GM18499 (cell line): ENCODE results near the gene C17orf113.

Experiments
- ATAC-seq: cut with Tn5 transposase; IDR thresholded peaks from one replicate; pipeline ENCODE4 v1.9.1; 2021; ENCODE audit warnings: moderate number of reproducible peaks; ENCODE audit not compliant: insufficient read depth, unreplicated experiment

The C17orf113 gene

DNA sequence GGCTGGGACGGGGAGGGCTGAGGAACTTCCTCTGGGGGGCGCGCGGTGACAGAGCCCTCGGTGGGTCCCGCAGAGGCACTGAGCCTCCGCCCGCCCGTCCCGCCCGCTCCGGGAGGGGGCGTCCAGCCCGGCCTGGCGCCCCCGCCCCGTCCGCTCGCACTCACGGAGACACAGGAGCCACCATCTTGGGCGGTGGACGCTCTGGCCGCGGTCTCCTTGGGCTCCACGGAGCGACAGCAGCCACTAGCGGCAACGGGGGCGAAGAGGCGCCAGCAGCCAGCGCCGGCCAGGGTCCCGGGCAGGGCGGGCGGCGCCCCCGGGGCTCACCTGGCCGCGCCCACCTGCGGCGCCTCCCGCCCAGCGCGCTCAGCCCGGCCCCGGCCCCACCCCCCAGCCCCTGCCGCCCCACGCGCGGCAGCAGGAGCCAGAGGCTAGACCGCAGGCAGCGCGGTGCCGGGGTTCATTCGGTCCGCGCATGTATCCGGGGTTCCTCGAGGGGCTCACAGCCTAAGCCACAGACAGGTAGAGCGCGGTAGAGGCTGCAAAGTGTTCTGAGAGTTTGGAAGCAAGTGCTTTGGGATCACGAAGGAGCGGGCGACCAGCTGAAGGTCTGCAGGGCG is at the start of gene C17orf113:
Gene C17orf113, minus strand, starts transcription at position 209 of the 620 bp plus-strand sequence. CDS start 7,225 bp downstream, outside the sequence.
- no peak for ATAC-seq

DNA sequence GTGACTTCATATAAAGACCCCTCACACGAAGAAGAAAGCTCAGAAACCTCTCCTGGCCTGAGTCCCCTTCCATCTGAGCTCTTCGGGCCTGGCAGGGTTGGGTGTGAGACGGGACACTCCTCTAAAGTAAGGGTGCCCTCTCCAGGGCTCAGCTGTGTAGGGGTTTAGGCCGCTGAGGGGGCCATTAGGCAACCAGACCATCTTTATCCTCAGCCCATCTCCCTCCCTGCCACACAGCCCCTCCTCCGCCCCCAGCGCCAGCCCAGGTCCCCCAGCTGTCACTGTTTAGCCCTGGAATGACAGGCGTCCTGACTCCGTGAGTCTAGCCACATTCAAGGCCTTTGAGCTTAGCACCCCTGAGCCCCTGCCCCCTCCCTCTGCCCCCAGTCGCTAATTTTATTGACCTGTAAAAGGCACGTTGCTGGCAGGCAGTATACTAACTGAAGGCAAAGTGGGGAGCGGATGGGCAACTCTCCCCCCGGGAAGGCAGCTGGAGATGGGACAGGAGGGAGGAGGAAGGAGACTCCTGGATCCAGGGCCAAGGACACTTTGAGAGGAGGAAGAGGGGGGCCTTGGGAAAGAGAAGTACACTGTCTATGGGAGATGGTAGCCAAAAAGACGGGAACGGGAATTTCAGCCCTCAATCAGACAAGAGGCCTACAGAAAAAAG is 48.5 kb upstream of the C17orf113 start:
- ATAC-seq, result no peak

DNA sequence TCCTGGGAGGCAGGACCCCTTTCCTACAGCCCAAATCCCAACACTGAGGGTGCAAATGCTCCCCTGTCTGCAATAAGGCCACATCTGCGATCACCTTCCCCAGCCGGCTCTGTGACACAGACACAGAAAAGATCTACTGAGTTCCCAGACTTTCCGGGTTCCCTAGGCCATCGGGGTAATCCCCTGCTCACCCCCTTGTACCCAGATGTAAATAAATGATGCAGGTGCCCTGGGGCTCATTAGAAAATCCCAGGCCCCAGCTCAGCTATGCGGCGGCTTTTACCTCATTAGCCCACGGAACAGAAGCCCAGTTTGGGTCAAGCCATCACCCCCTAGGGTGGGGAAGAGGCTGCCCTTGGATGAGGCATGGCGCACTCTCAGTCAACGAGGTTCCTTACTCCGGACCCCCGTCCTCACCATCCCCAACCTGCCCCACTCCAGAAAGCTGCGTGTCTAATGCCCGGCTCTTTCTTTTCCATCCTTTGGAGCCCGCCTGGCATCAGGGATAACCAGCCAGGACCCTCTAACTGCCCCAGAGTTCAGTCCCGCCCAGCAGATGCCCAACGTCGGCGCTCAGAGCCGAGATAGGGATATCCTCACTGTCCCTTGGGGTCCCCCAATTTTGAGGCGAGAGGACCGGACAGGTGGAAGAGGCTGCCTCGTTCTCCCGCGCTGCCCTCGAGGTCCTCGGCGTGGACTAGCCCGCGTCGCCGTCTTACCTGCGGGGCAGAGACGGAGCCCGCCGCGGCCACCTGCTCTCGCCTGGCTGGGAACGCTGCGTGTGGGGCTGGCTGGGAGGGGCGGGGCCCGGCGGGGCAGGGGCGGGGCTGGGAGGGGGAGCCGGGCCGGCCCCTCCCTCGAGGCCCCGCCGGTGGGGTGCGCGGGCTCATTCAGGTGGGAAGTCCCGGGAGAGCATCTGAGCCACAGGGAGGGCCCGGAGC is 47.6 kb upstream of the C17orf113 start, which contains the start of gene ZNF385C:
Gene ZNF385C, minus strand, starts transcription at position 783 of the 941 bp plus-strand sequence. CDS start 35,417 bp downstream, outside the sequence.
- no peak for ATAC-seq

DNA sequence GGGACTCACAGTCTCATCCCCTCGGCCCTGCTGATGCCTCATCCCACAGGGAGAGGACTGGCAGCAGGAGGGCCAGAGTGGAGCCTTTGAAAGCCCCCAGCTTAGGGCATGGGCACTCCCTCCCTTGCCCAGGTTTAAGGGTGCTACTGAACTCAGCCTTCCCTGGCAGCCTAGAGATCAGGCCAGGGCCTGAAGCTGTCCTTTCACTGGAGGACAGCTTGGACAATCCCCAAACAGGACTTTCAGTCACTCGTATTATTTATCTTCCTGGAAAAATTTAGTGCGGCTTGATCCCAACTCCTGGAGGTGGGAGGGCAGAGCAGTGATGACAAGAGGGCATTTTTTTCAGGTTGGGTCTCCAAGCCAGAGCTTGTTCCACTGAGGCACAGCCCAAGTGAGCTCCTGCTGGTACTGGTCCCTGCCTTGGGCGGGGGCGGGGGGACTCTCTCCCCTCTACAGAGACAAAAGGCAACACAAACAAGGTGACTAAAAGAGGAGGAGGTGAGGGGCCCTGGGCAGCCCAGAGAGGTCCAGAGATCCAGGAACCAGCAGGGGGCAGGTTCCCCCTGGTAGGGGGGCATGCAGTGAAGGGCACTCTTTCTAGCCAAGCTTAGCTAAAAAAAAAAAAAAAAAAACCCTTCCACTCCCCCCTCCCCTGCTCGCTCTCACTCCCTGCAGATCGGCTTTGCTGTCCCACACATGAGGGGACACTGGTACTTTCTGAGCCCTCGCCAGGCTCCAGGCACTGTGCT is 46.1 kb upstream of the C17orf113 start:
- ATAC-seq, result no peak

DNA sequence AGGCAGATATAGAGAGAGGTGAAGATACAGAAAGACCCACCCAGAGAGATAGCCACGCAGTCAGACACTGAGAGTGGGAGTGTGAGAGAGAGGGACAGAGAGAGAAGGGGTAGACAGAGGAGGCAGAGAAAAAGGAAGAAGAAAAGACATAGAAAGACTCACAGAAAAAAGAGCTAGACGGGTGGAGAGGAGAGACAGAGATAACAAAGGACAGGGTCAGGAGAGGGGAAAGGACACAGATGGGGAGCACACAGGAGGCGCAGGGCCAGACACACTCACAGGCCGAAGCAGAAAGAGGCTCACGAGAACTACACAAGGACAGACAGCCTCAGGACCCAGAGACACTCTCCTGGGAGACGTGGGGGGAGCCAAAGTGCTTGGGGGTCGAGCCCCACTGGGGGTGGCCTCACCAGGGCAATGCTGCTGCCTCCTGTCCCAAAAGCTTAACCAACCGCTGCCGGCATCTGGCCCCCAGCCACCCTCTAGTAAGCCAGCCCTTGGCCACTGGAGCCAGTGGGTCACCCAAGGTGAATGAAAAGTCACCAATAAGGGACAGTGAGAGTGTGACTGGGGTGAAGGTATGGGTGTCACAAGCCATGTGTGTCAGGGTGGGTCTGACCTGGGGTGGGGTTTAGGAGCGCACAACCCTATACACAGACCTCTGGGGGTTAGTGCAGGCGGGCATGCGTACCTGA is 44.1 kb upstream of the C17orf113 start:
- ATAC-seq, result no peak

DNA sequence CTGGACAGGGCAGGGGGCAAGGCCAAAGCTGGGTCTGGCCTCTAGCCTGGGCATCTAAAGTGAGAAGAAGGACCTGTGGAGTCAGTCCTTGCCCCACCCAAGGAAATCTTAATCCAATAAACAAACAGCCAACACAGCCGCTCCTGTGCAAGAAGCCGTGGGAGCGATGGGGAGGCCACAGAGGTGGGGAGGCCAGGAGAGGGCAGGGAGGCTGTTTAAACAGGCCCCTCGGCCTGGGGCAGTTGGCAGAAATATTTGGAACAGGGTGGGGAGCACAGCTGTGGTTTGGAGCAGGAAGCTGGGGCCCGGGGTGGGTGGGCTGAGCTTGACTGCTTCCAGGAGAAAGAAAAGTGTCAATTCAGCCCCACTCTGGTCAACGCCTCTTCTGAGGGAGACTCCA is 42.5 kb upstream of the C17orf113 start:
- ATAC-seq, result no peak

DNA sequence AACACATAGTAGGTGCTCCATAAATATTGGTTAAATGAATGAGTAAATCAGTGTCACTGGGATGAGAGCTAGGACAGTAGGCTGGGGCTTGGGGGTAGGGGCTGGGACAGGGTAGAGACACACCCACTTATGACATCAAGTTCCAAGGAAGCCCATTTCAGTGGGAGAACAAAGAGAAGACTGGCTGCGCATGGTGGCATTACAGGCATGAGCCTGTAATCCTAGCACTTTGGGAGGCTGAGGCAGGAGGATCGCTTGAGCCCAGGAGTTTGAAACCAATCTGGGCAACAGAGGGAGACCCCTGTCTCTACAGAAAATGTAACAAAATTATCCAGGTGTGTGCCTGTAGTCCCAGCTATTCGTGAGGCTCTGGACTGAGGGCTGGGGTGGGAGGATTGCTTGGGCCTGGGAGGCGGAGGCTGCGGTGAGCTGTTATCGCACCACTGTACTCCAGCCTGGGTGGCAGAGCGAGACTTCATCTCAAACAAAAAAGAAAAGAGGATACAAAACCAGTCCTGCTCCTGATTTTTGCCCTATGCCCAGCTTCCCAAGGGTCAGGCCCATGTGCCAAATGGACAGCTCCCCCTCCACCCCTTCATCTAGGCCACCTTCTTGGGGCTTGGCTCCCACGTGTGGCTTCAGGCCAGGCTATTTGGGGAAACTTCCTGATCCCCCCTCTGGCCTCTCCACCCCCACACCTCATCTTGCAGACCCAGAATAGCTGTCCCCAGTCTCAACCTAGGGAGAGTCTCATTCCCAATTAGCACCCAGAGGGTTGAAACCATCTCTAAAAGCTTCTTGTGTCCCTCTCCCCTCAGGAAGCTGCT is 40.8 kb upstream of the C17orf113 start:
- no peak for ATAC-seq

DNA sequence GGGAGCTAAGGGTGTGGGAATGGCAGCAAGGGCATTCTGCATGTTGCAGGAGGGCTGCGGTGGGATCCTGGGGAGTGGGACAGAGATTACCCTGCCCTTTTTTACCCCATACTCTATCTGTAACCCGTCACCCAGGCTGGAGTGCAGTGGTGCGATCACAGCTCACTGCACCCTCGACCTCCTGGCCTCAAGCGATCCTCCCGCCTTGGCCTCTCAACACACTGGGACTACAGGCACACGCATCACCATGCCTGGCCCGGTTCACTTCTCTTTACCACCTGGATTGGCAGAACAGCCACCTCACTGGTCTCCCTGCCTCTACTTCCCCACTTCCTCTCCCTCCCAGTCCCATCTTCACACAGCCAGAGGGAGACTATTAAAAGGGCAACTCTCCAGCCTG is 38.3 kb upstream of the C17orf113 start:
- no peak for ATAC-seq

DNA sequence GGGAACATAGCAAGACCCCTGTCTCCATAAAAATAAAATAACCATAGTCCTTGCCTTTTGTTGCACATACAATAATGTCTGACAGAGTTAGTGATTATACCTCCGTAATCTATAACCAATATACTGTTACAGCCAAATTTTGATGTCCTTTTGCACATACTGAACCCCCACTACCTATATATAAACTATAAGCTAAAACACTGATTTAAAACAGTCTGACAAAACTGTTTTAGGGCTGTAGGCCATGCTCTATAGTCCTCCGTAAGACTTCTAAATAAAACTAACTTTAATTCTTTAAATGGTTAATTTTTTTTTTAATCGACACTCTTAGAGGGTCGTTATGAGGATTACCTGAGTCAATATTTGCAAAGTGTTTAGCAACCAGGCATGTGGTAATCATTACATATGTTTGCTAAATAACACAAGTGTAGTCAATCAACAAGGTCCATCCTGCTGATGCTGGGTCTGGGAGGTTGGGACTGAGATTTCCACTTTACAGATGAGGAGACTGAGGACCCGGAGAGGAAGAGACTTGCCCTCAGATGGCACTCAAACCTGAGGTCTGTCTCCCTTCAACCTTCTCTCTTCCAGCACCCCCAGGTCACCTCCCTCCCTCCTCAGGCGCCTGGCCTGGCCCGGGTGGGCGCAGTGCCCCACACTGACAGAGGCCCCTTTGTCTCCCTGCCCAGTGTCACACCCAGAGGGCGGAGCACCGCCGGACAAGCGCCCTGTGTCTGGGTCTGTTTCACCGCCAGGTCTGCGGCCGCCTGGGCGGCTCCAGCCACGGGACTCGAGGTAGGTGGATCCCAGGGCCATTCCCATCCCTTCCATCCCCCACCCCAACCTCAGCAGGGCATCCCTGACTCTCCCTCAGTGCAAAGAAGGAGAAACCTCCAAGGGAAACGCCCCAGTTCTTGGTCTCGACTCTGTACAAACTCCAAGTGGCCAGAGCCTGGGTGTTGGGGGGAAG is 37.6 kb upstream of the C17orf113 start:
- ATAC-seq, result no peak

DNA sequence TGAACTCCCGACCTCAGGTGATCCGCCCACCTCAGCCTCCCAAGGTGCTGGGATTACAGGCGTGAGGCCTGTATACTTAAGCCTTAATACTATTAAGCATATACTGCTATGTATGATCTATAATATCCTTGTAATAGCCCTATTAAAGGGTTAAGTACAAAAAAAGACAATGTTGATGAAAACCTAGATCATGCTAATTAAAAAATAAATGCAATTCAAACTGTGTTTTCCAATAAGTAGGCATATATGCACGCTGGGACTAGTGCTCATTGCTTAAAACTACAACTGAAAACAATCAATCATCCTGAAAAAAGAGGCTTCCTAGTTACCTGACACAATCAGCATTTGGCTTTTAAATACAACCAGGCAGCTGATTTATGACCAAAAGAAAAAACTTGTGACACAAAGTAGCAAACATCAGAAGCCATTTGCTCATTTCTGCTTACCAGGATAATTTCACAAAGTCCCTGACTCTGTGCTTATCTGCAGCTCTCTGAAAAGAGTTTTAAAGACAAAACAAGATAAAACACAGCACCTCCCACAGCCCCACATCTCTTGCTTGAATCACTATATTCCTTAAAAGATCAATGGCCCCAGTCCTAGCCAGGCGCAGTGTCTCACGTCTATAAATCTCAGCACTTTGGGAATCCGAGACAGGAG is 36.8 kb upstream of the C17orf113 start:
- no peak for ATAC-seq

DNA sequence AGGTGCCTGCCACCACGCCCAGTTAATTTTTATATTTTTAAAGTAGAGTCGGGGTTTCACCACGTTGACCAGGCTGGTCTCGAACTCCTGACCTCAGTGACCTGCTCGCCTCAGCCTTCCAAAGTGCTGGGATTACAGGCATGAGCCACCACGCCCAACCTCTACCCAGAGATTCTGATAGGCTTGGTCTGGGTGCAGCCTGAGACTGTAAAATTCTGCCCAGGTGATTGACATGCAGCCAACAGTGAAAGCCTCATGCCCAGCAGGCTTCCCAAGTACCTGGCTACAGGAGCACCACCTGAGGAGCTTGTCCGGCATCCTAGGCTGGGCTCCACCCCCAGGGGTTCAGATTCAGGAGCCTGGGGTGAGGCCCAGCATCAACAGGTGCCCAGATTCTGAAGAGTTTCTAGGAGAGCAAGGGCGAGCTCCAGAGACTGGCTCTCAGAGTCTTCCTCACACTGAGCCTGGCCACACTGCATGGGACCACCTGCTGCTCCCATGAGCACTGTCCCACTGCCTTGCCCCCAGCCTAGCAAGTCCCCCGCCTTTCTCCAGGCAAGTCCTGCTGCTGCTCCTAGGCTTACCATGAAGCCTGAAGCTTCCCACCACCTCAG is 31.2 kb upstream of the C17orf113 start:
- ATAC-seq, result no peak

DNA sequence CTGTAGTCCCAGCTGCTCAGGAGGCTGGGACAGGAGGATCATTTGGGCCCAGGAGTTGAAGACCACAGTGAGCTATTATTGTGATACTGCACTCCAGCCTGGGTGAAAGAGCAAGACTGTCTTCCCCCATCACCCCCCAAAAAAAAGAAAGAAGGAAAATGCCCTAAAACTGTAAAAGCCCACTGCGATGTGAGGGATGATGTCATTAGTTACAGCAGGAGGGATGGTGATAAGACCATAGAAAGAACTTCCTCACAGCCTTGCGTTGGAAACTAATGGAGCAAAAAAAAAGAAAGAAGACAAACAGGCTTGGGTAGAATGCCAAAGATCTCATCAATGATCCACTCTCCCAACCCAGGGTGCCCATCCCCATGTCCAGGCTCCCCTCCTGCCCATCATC is 29.1 kb upstream of the C17orf113 start:
- no peak for ATAC-seq

DNA sequence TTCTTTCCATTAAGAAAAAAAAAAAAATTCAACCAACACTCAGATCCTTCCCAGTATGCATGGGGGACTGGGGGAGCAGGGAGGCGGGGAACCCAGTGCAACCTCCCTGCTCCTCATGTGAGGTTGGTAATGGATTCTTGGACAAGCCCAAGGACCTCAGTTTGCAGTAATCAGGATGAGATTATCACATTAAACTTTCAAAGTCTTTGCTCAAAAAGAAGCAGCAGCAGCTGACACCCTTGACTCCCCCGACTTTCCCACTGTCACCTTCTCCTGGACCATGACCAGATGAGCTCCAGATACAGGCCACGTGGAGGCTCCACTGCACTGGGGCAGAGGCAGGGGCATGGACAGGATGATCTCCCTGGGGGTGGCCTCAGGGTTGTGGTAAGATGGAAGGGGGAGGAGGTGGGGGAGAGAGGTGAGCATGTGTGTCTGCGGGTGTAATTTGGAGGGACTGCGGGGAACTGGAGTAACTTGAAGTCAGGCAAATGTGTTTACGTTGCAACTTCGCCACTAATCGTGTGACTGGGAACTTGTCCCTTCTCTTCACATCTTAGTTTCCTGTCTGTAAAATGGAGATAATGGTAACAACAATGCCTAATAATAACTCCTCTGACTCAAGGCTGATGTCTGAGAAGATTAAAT is 28.1 kb upstream of the C17orf113 start:
- no peak for ATAC-seq

DNA sequence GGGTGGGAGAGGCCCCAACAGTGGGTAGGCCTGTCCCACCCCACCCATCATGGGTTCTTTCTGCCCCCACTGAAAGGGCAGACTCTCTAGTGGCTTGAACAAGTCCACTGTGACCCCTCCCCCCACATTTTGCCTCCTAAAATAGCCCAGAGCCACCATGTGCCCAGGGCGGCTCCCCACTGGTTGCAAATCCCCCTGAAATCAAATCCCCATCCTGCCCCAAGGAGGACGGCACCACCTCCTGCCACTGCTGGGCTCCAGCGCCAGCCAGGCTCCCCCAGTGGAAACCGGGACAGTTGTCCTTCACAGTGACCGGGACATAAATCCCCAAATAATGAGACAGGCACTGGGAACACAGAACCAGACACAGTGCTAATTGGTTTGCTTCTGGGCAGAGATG is 27.4 kb upstream of the C17orf113 start:
- ATAC-seq, result no peak

DNA sequence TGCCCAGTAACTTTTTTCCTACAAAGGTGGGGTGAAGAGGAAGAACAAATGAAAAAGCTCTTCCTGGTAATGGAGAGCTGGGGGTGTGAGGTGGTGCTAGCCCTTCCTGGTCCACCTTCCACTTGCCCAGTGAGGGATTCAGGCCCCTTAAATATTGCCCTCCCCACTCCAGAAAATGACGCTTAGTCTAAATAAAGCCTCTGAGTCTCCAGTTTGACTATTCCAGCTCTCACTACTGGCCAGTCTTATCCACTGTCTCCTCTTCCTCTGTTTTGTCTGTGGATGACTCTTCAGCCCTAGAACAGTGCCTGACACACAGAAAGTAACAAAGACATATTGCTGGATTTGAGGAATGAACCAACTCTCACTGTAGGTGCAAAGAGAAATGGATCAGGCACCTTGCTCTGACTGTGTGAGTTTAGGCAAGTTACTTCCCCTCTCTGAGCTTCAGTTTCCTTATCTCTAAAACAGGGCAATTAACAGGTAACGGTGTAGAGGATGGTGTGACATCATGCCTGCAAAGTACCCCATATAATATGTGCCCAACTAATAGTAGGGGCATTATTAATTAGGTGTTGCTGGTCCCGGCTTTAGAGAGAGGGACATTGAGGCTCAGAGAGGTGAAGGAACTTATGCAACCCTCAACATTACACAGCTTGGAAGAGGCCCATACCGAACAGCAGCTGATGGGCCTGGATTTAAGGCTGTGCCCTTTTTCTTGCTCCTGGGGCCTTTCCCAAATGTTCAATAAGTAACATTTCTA is 26.6 kb upstream of the C17orf113 start:
- ATAC-seq, result no peak

DNA sequence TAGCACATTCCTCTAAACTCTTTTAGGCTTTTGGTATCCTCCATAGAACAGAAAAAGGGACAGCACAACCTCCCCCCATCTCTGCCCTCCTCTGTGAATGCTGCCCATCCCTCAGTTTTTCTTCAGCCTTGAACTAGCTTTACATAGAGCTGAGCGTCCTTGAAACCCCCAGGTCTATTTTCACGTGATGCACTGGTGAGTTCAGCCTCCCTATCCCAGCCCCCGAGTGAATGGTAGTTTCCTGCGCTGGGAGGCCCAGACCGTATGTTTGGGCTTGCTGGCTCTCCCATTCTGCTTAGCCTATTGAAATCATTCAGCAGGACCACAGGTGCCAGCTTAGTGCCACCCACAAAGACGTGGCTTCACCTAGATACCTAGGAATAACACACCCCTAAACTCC is 25.4 kb upstream of the C17orf113 start:
- ATAC-seq, result no peak
